ENCODE data around the gene GBX2.

GRCh38 chr2:236210536-236210935 lies 42.4 kb upstream of the GBX2 start:
- no peak for TF ChIP-seq POLR2AphosphoS5 (IDR thresholded peaks at IDR 0.05; ENCODE audit: low read depth, low read length)
- no peak for TF ChIP-seq POLR2A (IDR thresholded peaks at IDR 0.05; ENCODE audit: low read depth, low read length)
- no peak for TF ChIP-seq TAF1 (IDR thresholded peaks at IDR 0.05; ENCODE audit: borderline replicate concordance, low read depth, low read length)

All from GM12892 (cell line).